IMR-90 (cell line): Measurements from ENCODE around the gene EPC1. TPM values are rescaled to one million over a fixed set of nuclear protein-coding genes. Genes with fewer than 3 reads are reported as not detected.

Source experiments
- ATAC-seq: fragments of 200-7000 bp; cut with Tn5 transposase; 2 replicates; pipeline ENCODE4 v1.9.1; 2020; ENCODE audit warnings: low read depth, mild to moderate bottlenecking, moderate library complexity
- BruUV-seq: library from RNA; stranded (reverse); fragments of 400-500 nt; replicated peaks from 2 replicates; lab custom pipeline; 2021; lab: Mats Ljungman, UMichigan
- CTCF ChIA-PET: fragments of 300-600 bp; formaldehyde crosslinking; extraction: SDS; loops from one replicate; lab custom pipeline; 2021; ENCODE audit warnings: antibody characterized with exemption; lab: Yijun Ruan, JAX
- POLR2A ChIA-PET: fragments of 300-600 bp; sonication (Branson Sonifier 250); formaldehyde crosslinking; loops from one replicate; lab custom pipeline; 2022; ENCODE audit warnings: antibody characterized with exemption; ENCODE audit not compliant: unreplicated experiment; lab: Charles Lee
- DNase-seq: peaks from one replicate; pipeline ENCODE4 v3.0.0; 2013
- H2AFZ ChIP-seq: replicated peaks from 2 replicates; pipeline ENCODE3; 2013; ENCODE audit warnings: low read length, mild to moderate bottlenecking; ENCODE audit not compliant: poor library complexity
- H2AK5ac ChIP-seq: 2 replicates; pipeline ENCODE4 v1.6.1; 2013; ENCODE audit warnings: low read depth, low read length, inconsistent platforms
- H2AK9ac ChIP-seq: replicated peaks from 2 replicates; pipeline ENCODE3; 2013; ENCODE audit warnings: mild to moderate bottlenecking, low read depth, low read length, moderate library complexity; ENCODE audit not compliant: poor library complexity
- H2BK120ac ChIP-seq: 2 replicates; pipeline ENCODE4 v1.6.1; 2013; ENCODE audit warnings: low read depth, low read length, inconsistent platforms
- H2BK15ac ChIP-seq: 3 replicates; pipeline ENCODE4 v1.6.1; 2013; ENCODE audit warnings: low read depth, low read length, inconsistent platforms
- H2BK20ac ChIP-seq: 2 replicates; pipeline ENCODE4 v1.6.1; 2013; ENCODE audit warnings: low read depth, mild to moderate bottlenecking, inconsistent platforms, low read length, moderate library complexity
- H2BK5ac ChIP-seq: 2 replicates; pipeline ENCODE4 v1.6.1; 2013; ENCODE audit warnings: mild to moderate bottlenecking, low read depth, low read length, inconsistent platforms; ENCODE audit not compliant: poor library complexity, severe bottlenecking
- H3K14ac ChIP-seq: replicated peaks from 2 replicates; pipeline ENCODE4 v1.6.1; 2013; ENCODE audit warnings: low read depth, low read length, inconsistent platforms
- H3K18ac ChIP-seq: 2 replicates; pipeline ENCODE4 v1.6.1; 2013; ENCODE audit warnings: low read depth, low read length, control low read depth
- H3K23ac ChIP-seq: 2 replicates; pipeline ENCODE4 v1.6.1; 2013; ENCODE audit warnings: low read depth, low read length, inconsistent platforms
- H3K27ac ChIP-seq: 2 replicates; pipeline ENCODE4 v1.5.1; 2013; ENCODE audit warnings: mild to moderate bottlenecking, control low read depth, low read length; ENCODE audit not compliant: insufficient read depth
- H3K27me3 ChIP-seq: 2 replicates; pipeline ENCODE4 v1.6.1; 2013; ENCODE audit warnings: low read length; ENCODE audit not compliant: control insufficient read depth, insufficient read depth
- H3K36me3 ChIP-seq: 2 replicates; pipeline ENCODE4 v1.6.1; 2013; ENCODE audit warnings: low read length, mixed read lengths; ENCODE audit not compliant: control insufficient read depth, insufficient read depth
- H3K4ac ChIP-seq: 2 replicates; pipeline ENCODE4 v1.6.1; 2013; ENCODE audit warnings: low read depth, low read length, inconsistent platforms
- H3K4me1 ChIP-seq: 2 replicates; pipeline ENCODE4 v1.6.1; 2013; ENCODE audit warnings: low read length, mixed read lengths; ENCODE audit not compliant: control insufficient read depth, insufficient read depth
- H3K4me2 ChIP-seq: 2 replicates; pipeline ENCODE4 v1.6.1; 2013; ENCODE audit warnings: low read depth, mild to moderate bottlenecking, control low read depth, low read length, moderate library complexity
- H3K4me3 ChIP-seq: 2 replicates; pipeline ENCODE4 v1.5.1; 2013; ENCODE audit warnings: low read depth, mild to moderate bottlenecking, control low read depth, low read length, moderate library complexity; ENCODE audit not compliant: insufficient read depth
- H3K56ac ChIP-seq: 2 replicates; pipeline ENCODE4 v1.6.1; 2013; ENCODE audit warnings: low read length, inconsistent platforms; ENCODE audit not compliant: insufficient read depth; ENCODE audit errors: extremely low read depth
- H3K79me1 ChIP-seq, 2 experiments: 2 replicates each; pipeline ENCODE4 v1.6.1; 2013; ENCODE audit warnings: low read length in 2 of 2, inconsistent platforms in 1 of 2, low read depth in 1 of 2
- H3K9ac ChIP-seq: 2 replicates; pipeline ENCODE4 v1.6.1; 2013; ENCODE audit warnings: low read depth, low read length, control low read depth
- H3K9me1 ChIP-seq: 2 replicates; pipeline ENCODE4 v1.6.1; 2013; ENCODE audit warnings: low read length, inconsistent platforms; ENCODE audit not compliant: insufficient read depth
- H3K9me3 ChIP-seq: 2 replicates; pipeline ENCODE4 v1.6.1; 2013; ENCODE audit warnings: low read length; ENCODE audit not compliant: control insufficient read depth, insufficient read depth
- H4K20me1 ChIP-seq: 2 replicates; pipeline ENCODE4 v1.6.1; 2013; ENCODE audit warnings: low read length, inconsistent platforms; ENCODE audit not compliant: insufficient read depth
- H4K5ac ChIP-seq: 2 replicates; pipeline ENCODE4 v1.6.1; 2013; ENCODE audit warnings: mild to moderate bottlenecking, low read depth, low read length, control low read depth
- H4K8ac ChIP-seq, 2 experiments: 2 replicates each; pipeline ENCODE4 v1.6.1; 2013; ENCODE audit warnings: low read depth in 2 of 2, low read length in 2 of 2, control low read depth in 1 of 2, inconsistent platforms in 1 of 2
- H4K91ac ChIP-seq: 2 replicates; pipeline ENCODE4 v1.6.1; 2013; ENCODE audit warnings: low read depth, low read length, inconsistent platforms; ENCODE audit not compliant: insufficient read depth
- BHLHE40 ChIP-seq: fragments of 150-350 bp; IDR thresholded peaks from 2 replicates; pipeline ENCODE4 v1.6.1; 2016; ENCODE audit warnings: mild to moderate bottlenecking, low read depth, low read length
- CEBPB ChIP-seq: IDR thresholded peaks from 2 replicates; pipeline ENCODE4 v1.6.1; 2012; ENCODE audit warnings: low read depth, low read length, improper control_type of control experiment
- CHD1 ChIP-seq: IDR thresholded peaks from 2 replicates; pipeline ENCODE4 v1.6.1; 2012; ENCODE audit warnings: low read depth, low read length, improper control_type of control experiment
- FOS ChIP-seq: fragments of 150-350 bp; IDR thresholded peaks from 2 replicates; pipeline ENCODE4 v1.6.1; 2016; ENCODE audit warnings: low read depth, low read length
- MAFK ChIP-seq: IDR thresholded peaks from 2 replicates; pipeline ENCODE4 v1.6.1; 2012; ENCODE audit warnings: low read depth, low read length, improper control_type of control experiment
- MAZ ChIP-seq: IDR thresholded peaks from 2 replicates; pipeline ENCODE4 v1.6.1; 2012; ENCODE audit warnings: low read depth, mild to moderate bottlenecking, low read length, improper control_type of control experiment, moderate library complexity, borderline replicate concordance
- POLR2A ChIP-seq: IDR thresholded peaks from 2 replicates; pipeline ENCODE4 v1.6.1; 2012; ENCODE audit warnings: mild to moderate bottlenecking, low read depth, low read length
- RCOR1 ChIP-seq: IDR thresholded peaks from 2 replicates; pipeline ENCODE4 v1.6.1; 2012; ENCODE audit warnings: mild to moderate bottlenecking, low read length, improper control_type of control experiment; ENCODE audit not compliant: insufficient replicate concordance
- SMC3 ChIP-seq: fragments of 150-350 bp; IDR thresholded peaks from 2 replicates; pipeline ENCODE4 v1.6.1; 2016; ENCODE audit warnings: low read depth, mild to moderate bottlenecking, antibody characterized with exemption, low read length, moderate library complexity
- WGBS, 2 experiments: methylation state at CpG; one replicate each; pipeline versions ENCODE4 v1.1.5 to v1.1.7; 2013; ENCODE audit warnings: missing lambda C conversion rate in 2 of 2; ENCODE audit not compliant: insufficient read length in 1 of 2; ENCODE audit errors: extremely low coverage in 2 of 2; 5-methylcytosine and 5-hydroxymethylcytosine counted together
- dilution Hi-C: fragments of 300-500 bp; cut with HindIII; formaldehyde crosslinking; loops from one replicate; pipeline ENCODE4 v1.14.3; 2018; ENCODE audit warnings: low sequenced_read_pairs; ENCODE audit not compliant: unreplicated experiment
- in situ Hi-C: fragments of 300-500 bp; cut with MboI; formaldehyde crosslinking; loops from 3 replicates; pipeline ENCODE4 v1.14.3; 2019; ENCODE audit warnings: low sequenced_read_pairs, inconsistent platforms, mixed read lengths
- intact Hi-C: fragments of 100-400 bp; cut with micrococcal nuclease; formaldehyde crosslinking; loops from 2 replicates; pipeline ENCODE4 v1.10.0; 2022
- polyA plus RNA-seq, 3 experiments: library from polyadenylated mRNA; depleted of rRNA; stranded (reverse); fragments of >200 nt; gene quantifications; 2 replicates each; pipeline ENCODE4 v1.2.3, GENCODE V29; 2012; ENCODE audit warnings: low replicate concordance in 1 of 3
- total RNA-seq: library from RNA; depleted of rRNA; stranded (reverse); fragments of >200 nt; gene quantifications from 2 replicates; pipeline ENCODE4 v1.2.3, GENCODE V29; 2012
- TF ChIP-seq, protein P1 (sequence below): conservative IDR thresholded peaks from 2 replicates; pipeline ENCODE4 v1.5.1; 2012; ENCODE audit warnings: mild to moderate bottlenecking, low read depth, low read length, improper control_type of control experiment
- TF ChIP-seq, protein P2 (sequence below): fragments of 150-350 bp; IDR thresholded peaks from 2 replicates; pipeline ENCODE4 v1.6.1; 2016; ENCODE audit warnings: low read depth, mild to moderate bottlenecking, low read length, moderate library complexity, borderline replicate concordance
- TF ChIP-seq, protein P3 (sequence below): fragments of 150-350 bp; IDR thresholded peaks from 2 replicates; pipeline ENCODE4 v1.6.1; 2017; ENCODE audit warnings: mild to moderate bottlenecking, antibody characterized with exemption, low read length, low read depth

Gene EPC1
- total and polyA plus RNA-seq, 2 of the 4 experiments (the other 2 are of a cell fraction) = 21.9 to 23.5 TPM

DNA sequence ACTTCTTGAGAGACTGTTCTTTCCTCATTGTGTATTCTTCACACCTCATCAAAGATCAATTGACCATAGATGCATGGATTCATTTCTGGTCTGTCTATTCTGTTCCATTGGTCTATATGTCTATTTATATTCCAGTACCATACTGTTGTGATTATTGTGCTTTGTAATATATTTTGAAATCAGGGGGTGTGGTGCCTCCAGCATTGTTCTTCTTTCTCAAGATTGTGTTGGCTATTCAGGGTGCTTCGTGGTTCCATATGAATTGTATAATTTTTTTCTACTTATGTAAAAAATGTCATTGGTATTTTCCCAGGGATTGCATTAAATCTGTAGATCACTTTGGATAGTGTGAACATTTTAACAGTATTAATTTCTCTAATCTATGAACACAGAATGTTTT lies 106.5 kb downstream of the EPC1 start:
- H3K9ac ChIP-seq = no peak overlapping the region
- H2AK5ac ChIP-seq = no peak overlapping the region
- CTCF ChIA-PET = no interaction called here
- H2BK15ac ChIP-seq = no peak overlapping the region
- BruUV-seq = no TSS peak
- H3K9me3 ChIP-seq = no peaks in the 10 kb centered on the region
- H3K23ac ChIP-seq = no peak overlapping the region
- no peak overlapping the region for H3K4me3 ChIP-seq
- POLR2A ChIA-PET = no interaction called here
- no peak overlapping the region for H4K5ac ChIP-seq
- no peak overlapping the region for H3K56ac ChIP-seq
- H3K36me3 ChIP-seq = no peaks in the 10 kb centered on the region
- in situ Hi-C loops (no loop called here), dilution Hi-C loops (no loop called here), intact Hi-C loops (no loop called here)
- H2BK5ac ChIP-seq = no peak overlapping the region
- no peak overlapping the region for H2BK120ac ChIP-seq
- ATAC-seq (no peak), DNase-seq (no peak)
- no peaks in the 10 kb centered on the region for H3K4me1 ChIP-seq
- H4K20me1 ChIP-seq = no peaks in the 10 kb centered on the region
- H2AFZ ChIP-seq = no peak overlapping the region
- H3K27me3 ChIP-seq = no peaks in the 10 kb centered on the region; the same call in 1 of the 2 replicates
- H4K91ac ChIP-seq = no peak overlapping the region
- H2AK9ac ChIP-seq = no peak overlapping the region
- H2BK20ac ChIP-seq = no peak overlapping the region
- TF ChIP-seq BHLHE40 = no peak
- no peak for TF ChIP-seq SMC3
- no peak for TF ChIP-seq MAFK
- TF ChIP-seq CEBPB = no peak
- TF ChIP-seq, protein P1, sequence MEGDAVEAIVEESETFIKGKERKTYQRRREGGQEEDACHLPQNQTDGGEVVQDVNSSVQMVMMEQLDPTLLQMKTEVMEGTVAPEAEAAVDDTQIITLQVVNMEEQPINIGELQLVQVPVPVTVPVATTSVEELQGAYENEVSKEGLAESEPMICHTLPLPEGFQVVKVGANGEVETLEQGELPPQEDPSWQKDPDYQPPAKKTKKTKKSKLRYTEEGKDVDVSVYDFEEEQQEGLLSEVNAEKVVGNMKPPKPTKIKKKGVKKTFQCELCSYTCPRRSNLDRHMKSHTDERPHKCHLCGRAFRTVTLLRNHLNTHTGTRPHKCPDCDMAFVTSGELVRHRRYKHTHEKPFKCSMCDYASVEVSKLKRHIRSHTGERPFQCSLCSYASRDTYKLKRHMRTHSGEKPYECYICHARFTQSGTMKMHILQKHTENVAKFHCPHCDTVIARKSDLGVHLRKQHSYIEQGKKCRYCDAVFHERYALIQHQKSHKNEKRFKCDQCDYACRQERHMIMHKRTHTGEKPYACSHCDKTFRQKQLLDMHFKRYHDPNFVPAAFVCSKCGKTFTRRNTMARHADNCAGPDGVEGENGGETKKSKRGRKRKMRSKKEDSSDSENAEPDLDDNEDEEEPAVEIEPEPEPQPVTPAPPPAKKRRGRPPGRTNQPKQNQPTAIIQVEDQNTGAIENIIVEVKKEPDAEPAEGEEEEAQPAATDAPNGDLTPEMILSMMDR = no peak
- no peak for TF ChIP-seq MAZ
- TF ChIP-seq, protein P2, sequence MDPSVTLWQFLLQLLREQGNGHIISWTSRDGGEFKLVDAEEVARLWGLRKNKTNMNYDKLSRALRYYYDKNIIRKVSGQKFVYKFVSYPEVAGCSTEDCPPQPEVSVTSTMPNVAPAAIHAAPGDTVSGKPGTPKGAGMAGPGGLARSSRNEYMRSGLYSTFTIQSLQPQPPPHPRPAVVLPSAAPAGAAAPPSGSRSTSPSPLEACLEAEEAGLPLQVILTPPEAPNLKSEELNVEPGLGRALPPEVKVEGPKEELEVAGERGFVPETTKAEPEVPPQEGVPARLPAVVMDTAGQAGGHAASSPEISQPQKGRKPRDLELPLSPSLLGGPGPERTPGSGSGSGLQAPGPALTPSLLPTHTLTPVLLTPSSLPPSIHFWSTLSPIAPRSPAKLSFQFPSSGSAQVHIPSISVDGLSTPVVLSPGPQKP = no peak
- TF ChIP-seq, protein P3, sequence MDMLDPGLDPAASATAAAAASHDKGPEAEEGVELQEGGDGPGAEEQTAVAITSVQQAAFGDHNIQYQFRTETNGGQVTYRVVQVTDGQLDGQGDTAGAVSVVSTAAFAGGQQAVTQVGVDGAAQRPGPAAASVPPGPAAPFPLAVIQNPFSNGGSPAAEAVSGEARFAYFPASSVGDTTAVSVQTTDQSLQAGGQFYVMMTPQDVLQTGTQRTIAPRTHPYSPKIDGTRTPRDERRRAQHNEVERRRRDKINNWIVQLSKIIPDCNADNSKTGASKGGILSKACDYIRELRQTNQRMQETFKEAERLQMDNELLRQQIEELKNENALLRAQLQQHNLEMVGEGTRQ = no peak
- no peak for TF ChIP-seq POLR2A
- no peak for TF ChIP-seq CHD1
- no peak for TF ChIP-seq FOS
- no peak for TF ChIP-seq RCOR1
- H4K8ac ChIP-seq = no peak overlapping the region
- H3K9me1 ChIP-seq = 0 out of 2 replicates have a peak, but pooled peaks cover 2% of the 10 kb centered on the region
- no peak overlapping the region for H3K18ac ChIP-seq
- no peak overlapping the region for H3K27ac ChIP-seq
- H3K79me1 ChIP-seq = no peaks in the 10 kb centered on the region
- no peak overlapping the region for H3K14ac ChIP-seq
- H3K4ac ChIP-seq = no peak overlapping the region
- no CpG with 5 or more reads among the region's 1 CpG for WGBS, 2 experiments
- H3K4me2 ChIP-seq = no peak overlapping the region
